GM20431 (cell line): ENCODE data around the gene CCL25.
"Not testable (repeated sequence)": the region's sequence is repeated elsewhere in the genome, so short reads cannot be mapped to it uniquely, and the experiment has no call there.

Experiments
- in situ Hi-C: fragments of 300-500 bp; cut with MseI, MboI; formaldehyde crosslinking; loops from one replicate; pipeline ENCODE4 v1.15.0; 2020; ENCODE audit warnings: low sequenced_read_pairs; ENCODE audit not compliant: unreplicated experiment

CCL25 gene

GRCh38 chr19:8052464-8052859, at the start of gene CCL25:
TSS of gene CCL25 (plus strand) at chr19:8052760. CDS start at chr19:8053050, 290 bp downstream.
- in situ Hi-C loops: no loop called here

GRCh38 chr19:8004001-8004400, 48.6 kb upstream of the CCL25 start:
- in situ Hi-C loops: no loop called here

GRCh38 chr19:8004723-8005513, 47.6 kb upstream of the CCL25 start:
- in situ Hi-C loops: no loop called here

GRCh38 chr19:8005534-8006256, 46.9 kb upstream of the CCL25 start, which contains the start of gene ELAVL1:
TSS of gene ELAVL1 (minus strand) at chr19:8005641. CDS start at chr19:7991815, 13,826 bp downstream.
- in situ Hi-C loops: no loop called here

GRCh38 chr19:8017808-8018207, 34.8 kb upstream of the CCL25 start:
- in situ Hi-C loops: no loop called here

- in situ Hi-C loops: no loop called here
These were observed 31.9 kb upstream of the CCL25 start for GRCh38 chr19:8020681-8021080.

- in situ Hi-C loops: no loop called here
These were observed 31.2 kb upstream of the CCL25 start for GRCh38 chr19:8021374-8021773.

GRCh38 chr19:8022275-8022674, 30.3 kb upstream of the CCL25 start:
- in situ Hi-C loops: no loop called here

- in situ Hi-C loops: no loop called here
These were observed 29.2 kb upstream of the CCL25 start for GRCh38 chr19:8023371-8023770.

GRCh38 chr19:8024256-8024655, 28.3 kb upstream of the CCL25 start:
- in situ Hi-C loops: not testable (repeated sequence)

GRCh38 chr19:8025316-8025715, 27.2 kb upstream of the CCL25 start:
- in situ Hi-C loops: no loop called here

- in situ Hi-C loops: no loop called here
These were observed 23.5 kb upstream of the CCL25 start for GRCh38 chr19:8028951-8029491.

GRCh38 chr19:8030960-8031359, 21.6 kb upstream of the CCL25 start:
- in situ Hi-C loops: no loop called here

GRCh38 chr19:8033287-8034177, 19.0 kb upstream of the CCL25 start:
- in situ Hi-C loops: not testable (repeated sequence)

GRCh38 chr19:8034178-8034525, 18.4 kb upstream of the CCL25 start:
- in situ Hi-C loops: no loop called here

GRCh38 chr19:8036434-8037099, 16.0 kb upstream of the CCL25 start:
- in situ Hi-C loops: no loop called here

GRCh38 chr19:8038815-8039214, 13.7 kb upstream of the CCL25 start:
- in situ Hi-C loops: no loop called here

- in situ Hi-C loops: no loop called here
These were observed 13.3 kb upstream of the CCL25 start for GRCh38 chr19:8039231-8039630.

- in situ Hi-C loops: no loop called here
These were observed 11.0 kb upstream of the CCL25 start for GRCh38 chr19:8041531-8041931.

GRCh38 chr19:8042900-8043299, 9.7 kb upstream of the CCL25 start:
- in situ Hi-C loops: no loop called here
